ENCODE data around the gene ZDHHC13. TPM values are rescaled to one million over a fixed set of nuclear protein-coding genes. Genes with fewer than 3 reads are reported as not detected.
A peak's percentile ranks its signal among the peaks of the same experiment; 100 is the strongest.

Gene ZDHHC13
- total and polyA plus RNA-seq, 9 of the 15 experiments (the other 6 are each of a cell fraction or from before 2014, with no cell fraction given) = 4.7 to 18.6 (median 10.0) TPM

- Histone ChIP-seq H3K27ac (ENCODE audit: extremely low read depth, low read depth, low read length) (no peak overlapping the region), H3K9me1 (ENCODE audit: control insufficient read depth, insufficient read depth, low read length) (no peaks in the 10 kb centered on the region), H3K4me1 (replicated peaks in 1 of 2; ENCODE audit: control insufficient read depth in 2 of 2, insufficient read depth in 2 of 2, low read length in 2 of 2) (no peaks in the 10 kb centered on the region; a peak in 2 of 5 replicates), H3K79me2 (ENCODE audit: control insufficient read depth, insufficient read depth, low read length) (no peaks in the 10 kb centered on the region), H3K36me3 (ENCODE audit: control insufficient read depth, insufficient read depth, low read length) (peaks cover 3% of the 10 kb centered on the region; the same call in 1 of the 3 replicates), H4K20me1 (replicated peaks; ENCODE audit: control insufficient read depth, insufficient read depth, low read length) (no peaks in the 10 kb centered on the region), H3K9ac (ENCODE audit: insufficient read depth in 1 of 2, low read depth in 2 of 2, low read length in 2 of 2) (no peak overlapping the region), H3K27me3 (ENCODE audit: control insufficient read depth in 2 of 2, insufficient read depth in 2 of 2, low read length in 2 of 2) (peaks cover 2 to 17% of the 10 kb centered on the region in 2 experiments; a peak in 2 of 5 replicates), H3K4me3 (no peak overlapping the region), H3K4me2 (ENCODE audit: insufficient read depth, low read length) (no peak overlapping the region), H3K9me3 (replicated peaks; ENCODE audit: control insufficient read depth, insufficient read depth, low read depth, low read length) (no peaks in the 10 kb centered on the region), H2AFZ (ENCODE audit: low read depth, low read length) (no peak overlapping the region)
- in situ Hi-C loops (cut with MboI) = no loop called here
- intact Hi-C loops (cut with micrococcal nuclease) = no loop called here
- DNase-seq (ENCODE audit: extremely low read depth in 1 of 4, low spot score in 3 of 4) (no peak), FAIRE-seq (no peak), ATAC-seq (no peak)
- TF ChIP-seq YY1 (IDR thresholded peaks at IDR 0.05; ENCODE audit: borderline replicate concordance in 1 of 3, control insufficient read depth in 1 of 3, extremely low read depth in 1 of 3, insufficient read depth in 3 of 3, insufficient read length in 1 of 3, insufficient replicate concordance in 2 of 3, low read depth in 1 of 3, low read length in 2 of 3) (no peak), HLTF (IDR thresholded peaks at IDR 0.05) (no peak), ZNF124 (CRISPR knock-in tag; IDR thresholded peaks at IDR 0.05) (no peak), SRSF9 (IDR thresholded peaks at IDR 0.05; ENCODE audit: borderline replicate concordance, low read depth, low read length) (no peak)
- no TSS peak for BruUV-seq (replicated peaks)
- ChIA-PET POLR2A (interaction anchor here (1.1 kb wide), 1 partner anchor 17 kb away, joined by 4 read pairs; no protein-coding TSS in a partner anchor), CTCF (ENCODE audit: low intra/inter-chr PET ratio) (no interaction called here)
- 34% methylated on average over 5 of the region's 5 CpGs for WGBS (ENCODE audit: insufficient coverage, low coverage, missing lambda C conversion rate)
Measured at GRCh38 chr11:19181531-19182261, 64.7 kb downstream of the ZDHHC13 start.

DNA sequence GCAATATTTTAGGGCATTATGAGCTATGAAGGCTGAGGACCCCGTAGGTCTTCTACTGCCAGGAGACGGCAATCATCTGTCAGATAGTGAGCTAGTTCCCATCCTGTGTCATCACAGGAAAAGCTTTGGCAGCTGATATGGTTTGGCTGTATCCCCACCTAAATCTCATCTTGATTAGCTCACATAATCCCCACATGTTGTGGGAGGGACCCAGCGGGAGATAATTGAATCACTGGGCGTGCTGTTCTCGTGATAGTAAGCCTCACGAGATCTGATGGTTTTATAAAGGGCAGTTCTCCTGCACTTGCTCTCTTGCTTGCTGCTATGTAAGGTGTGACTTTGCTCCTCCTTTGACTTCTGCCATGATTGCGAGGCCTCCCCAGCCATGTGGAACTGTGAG lies 66.7 kb downstream of the ZDHHC13 start:
- intact Hi-C loops (cut with micrococcal nuclease) = no loop called here
- no peaks in the 10 kb centered on the region for H3K9me3 ChIP-seq (replicated peaks; ENCODE audit: control insufficient read depth, insufficient read depth, low read depth, low read length)
- ATAC-seq = no peak
- H3K9me1 ChIP-seq (ENCODE audit: control insufficient read depth, insufficient read depth, low read length) = no peaks in the 10 kb centered on the region
- no peak for FAIRE-seq
- WGBS (ENCODE audit: insufficient coverage, low coverage, missing lambda C conversion rate) = 4% methylated on average over 7 of the region's 7 CpGs
- H3K79me2 ChIP-seq (ENCODE audit: control insufficient read depth, insufficient read depth, low read length) = no peaks in the 10 kb centered on the region
- no peak overlapping the region for H3K27ac ChIP-seq (ENCODE audit: extremely low read depth, low read depth, low read length)
- no peak overlapping the region for H3K4me2 ChIP-seq (ENCODE audit: insufficient read depth, low read length)
- no peak for DNase-seq (ENCODE audit: extremely low read depth in 1 of 4, low spot score in 3 of 4)
- no TSS peak for BruUV-seq (replicated peaks)
- ChIA-PET CTCF (ENCODE audit: low intra/inter-chr PET ratio) (no interaction called here), POLR2A (interaction anchor here (0.7 kb wide), 1 partner anchor 1043 kb away, joined by 3 read pairs; no protein-coding TSS in a partner anchor)
- in situ Hi-C loops (cut with MboI) = no loop called here
- H3K9ac ChIP-seq (ENCODE audit: insufficient read depth in 1 of 2, low read depth in 2 of 2, low read length in 2 of 2) = no peak overlapping the region
- no peak overlapping the region for H2AFZ ChIP-seq (ENCODE audit: low read depth, low read length)
- no peaks in the 10 kb centered on the region for H3K36me3 ChIP-seq (ENCODE audit: control insufficient read depth, insufficient read depth, low read length)
- no peak overlapping the region for H3K4me3 ChIP-seq
- no peaks in the 10 kb centered on the region; a peak in 2 of 5 replicates for H3K4me1 ChIP-seq (replicated peaks in 1 of 2; ENCODE audit: control insufficient read depth in 2 of 2, insufficient read depth in 2 of 2, low read length in 2 of 2)
- no peaks in the 10 kb centered on the region for H4K20me1 ChIP-seq (replicated peaks; ENCODE audit: control insufficient read depth, insufficient read depth, low read length)
- peaks cover 4 to 31% of the 10 kb centered on the region in 2 experiments; a peak in 2 of 5 replicates for H3K27me3 ChIP-seq (ENCODE audit: control insufficient read depth in 2 of 2, insufficient read depth in 2 of 2, low read length in 2 of 2)
- TF ChIP-seq CHD2 (IDR thresholded peaks at IDR 0.05; ENCODE audit: low read depth, low read length) = 0 out of 2 replicates have a peak, but pooled peaks have one; percentile 40
- peak; percentile 14; the same call in 1 of the 2 replicates for TF ChIP-seq CTBP1 (IDR thresholded peaks at IDR 0.05; ENCODE audit: borderline replicate concordance)
- no peak for TF ChIP-seq MTA1 (IDR thresholded peaks at IDR 0.05; ENCODE audit: borderline replicate concordance)
- TF ChIP-seq EZH2 (IDR thresholded peaks at IDR 0.05; ENCODE audit: borderline replicate concordance, low read depth, low read length) = no peak
- no peak for TF ChIP-seq KLF6 (CRISPR knock-in tag; IDR thresholded peaks at IDR 0.05; ENCODE audit: borderline replicate concordance)
- TF ChIP-seq SRF (CRISPR knock-in tag; IDR thresholded peaks at IDR 0.05) = no peak
- TF ChIP-seq CXXC5 (CRISPR knock-in tag; IDR thresholded peaks at IDR 0.05) = 0 out of 2 replicates have a peak, but pooled peaks have one; percentile 11
- peak; percentile 66; the same call in 1 of the 2 replicates for TF ChIP-seq ZNF766 (CRISPR knock-in tag; conservative IDR thresholded peaks at IDR 0.05)
- no peak for TF ChIP-seq HNRNPH1 (optimal IDR thresholded peaks at IDR 0.05; ENCODE audit: low read depth, low read length)
- TF ChIP-seq, protein P1, sequence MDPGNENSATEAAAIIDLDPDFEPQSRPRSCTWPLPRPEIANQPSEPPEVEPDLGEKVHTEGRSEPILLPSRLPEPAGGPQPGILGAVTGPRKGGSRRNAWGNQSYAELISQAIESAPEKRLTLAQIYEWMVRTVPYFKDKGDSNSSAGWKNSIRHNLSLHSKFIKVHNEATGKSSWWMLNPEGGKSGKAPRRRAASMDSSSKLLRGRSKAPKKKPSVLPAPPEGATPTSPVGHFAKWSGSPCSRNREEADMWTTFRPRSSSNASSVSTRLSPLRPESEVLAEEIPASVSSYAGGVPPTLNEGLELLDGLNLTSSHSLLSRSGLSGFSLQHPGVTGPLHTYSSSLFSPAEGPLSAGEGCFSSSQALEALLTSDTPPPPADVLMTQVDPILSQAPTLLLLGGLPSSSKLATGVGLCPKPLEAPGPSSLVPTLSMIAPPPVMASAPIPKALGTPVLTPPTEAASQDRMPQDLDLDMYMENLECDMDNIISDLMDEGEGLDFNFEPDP (CRISPR knock-in tag; IDR thresholded peaks at IDR 0.05) = no peak

Measured in K562 (cell line).